Neural cell (in vitro differentiated cells): ENCODE data around the gene MPPED2. TPM values are rescaled to one million over a fixed set of nuclear protein-coding genes. Genes with fewer than 3 reads are reported as not detected.

Experiments
- H2AFZ ChIP-seq: fragments of 200-600, 300-800 bp; sonication (generic), shearing (Covaris generic); 2 replicates; pipeline ENCODE4 v1.6.0; 2014; ENCODE audit warnings: low read depth, mild to moderate bottlenecking, antibody characterized with exemption, low read length, moderate library complexity
- H3F3A ChIP-seq: fragments of 200-600 bp; shearing (Covaris generic); 2 replicates; pipeline ENCODE4 v1.6.1; 2016; ENCODE audit warnings: mild to moderate bottlenecking, moderate library complexity, mixed read lengths, antibody characterized with exemption, low read length; ENCODE audit not compliant: insufficient read depth, poor library complexity, severe bottlenecking
- H3K27ac ChIP-seq: fragments of 200-600, 300-800 bp; sonication (generic), shearing (Covaris generic); 2 replicates; pipeline ENCODE4 v1.5.1; 2014; ENCODE audit warnings: mild to moderate bottlenecking, low read length, moderate library complexity
- H3K27me3 ChIP-seq: fragments of 300-800, 200-600 bp; sonication (generic), shearing (Covaris generic); 2 replicates; pipeline ENCODE4 v1.6.0; 2014; ENCODE audit warnings: mild to moderate bottlenecking, low read depth, low read length, moderate library complexity; ENCODE audit not compliant: insufficient read depth
- H3K36me3 ChIP-seq: fragments of 300-800, 200-600 bp; sonication (generic), shearing (Covaris generic); 2 replicates; pipeline ENCODE4 v1.5.1; 2014; ENCODE audit warnings: mild to moderate bottlenecking, antibody characterized with exemption, low read length, moderate library complexity; ENCODE audit not compliant: insufficient read depth
- H3K4me2 ChIP-seq: fragments of 300-800, 200-600 bp; sonication (generic), shearing (Covaris generic); 2 replicates; pipeline ENCODE4 v1.6.0; 2014; ENCODE audit warnings: mild to moderate bottlenecking, low read length
- H3K4me3 ChIP-seq: fragments of 300-800, 200-600 bp; sonication (generic), shearing (Covaris generic); 2 replicates; pipeline ENCODE4 v1.5.1; 2014; ENCODE audit warnings: mild to moderate bottlenecking, low read length, moderate library complexity
- H3K79me2 ChIP-seq: fragments of 200-600 bp; shearing (Covaris generic); replicated peaks from 2 replicates; pipeline ENCODE4 v1.6.0; 2014; ENCODE audit warnings: mild to moderate bottlenecking, low read length, moderate library complexity; ENCODE audit not compliant: insufficient read depth
- H3K9ac ChIP-seq: fragments of 300-800, 200-600 bp; sonication (generic), shearing (Covaris generic); 2 replicates; pipeline ENCODE4 v1.6.1; 2016; ENCODE audit warnings: mild to moderate bottlenecking, low read length, mixed read lengths
- H3K9me2 ChIP-seq: fragments of 200-600 bp; shearing (Covaris generic); 2 replicates; pipeline ENCODE4 v1.6.1; 2016; ENCODE audit warnings: mild to moderate bottlenecking, low read length, mixed read lengths; ENCODE audit not compliant: insufficient read depth
- H3K9me3 ChIP-seq: fragments of 200-600, 300-800 bp; sonication (generic), shearing (Covaris generic); 2 replicates; pipeline ENCODE4 v1.6.1; 2016; ENCODE audit warnings: mild to moderate bottlenecking, mixed run types, low read length, moderate library complexity, mixed read lengths
- H4K20me1 ChIP-seq: fragments of 200-600 bp; shearing (Covaris generic); 2 replicates; pipeline ENCODE4 v1.6.1; 2016; ENCODE audit warnings: mild to moderate bottlenecking, mixed run types; ENCODE audit not compliant: insufficient read depth
- EP300 ChIP-seq: fragments of 450-650 bp; conservative IDR thresholded peaks from 2 replicates; pipeline ENCODE4 v1.6.1; 2014; ENCODE audit warnings: antibody characterized with exemption, mild to moderate bottlenecking, moderate library complexity; ENCODE audit not compliant: poor library complexity, severe bottlenecking
- EZH2 ChIP-seq: fragments of 200-600, 300-800 bp; shearing (Covaris generic), sonication (generic); IDR thresholded peaks from 2 replicates; pipeline ENCODE4 v1.6.1; 2014; ENCODE audit warnings: antibody characterized with exemption, low read length, borderline replicate concordance, mild to moderate bottlenecking; ENCODE audit not compliant: insufficient read depth, poor library complexity, severe bottlenecking
- MXI1 ChIP-seq: fragments of 450-650 bp; conservative IDR thresholded peaks from 2 replicates; pipeline ENCODE4 v1.6.1; 2014; ENCODE audit warnings: antibody characterized with exemption, mild to moderate bottlenecking; ENCODE audit not compliant: poor library complexity, severe bottlenecking
- POLR2AphosphoS5 ChIP-seq: IDR thresholded peaks from 2 replicates; pipeline ENCODE4 v1.6.1; 2012
- RAD21 ChIP-seq: fragments of 450-650 bp; conservative IDR thresholded peaks from 2 replicates; pipeline ENCODE4 v1.6.1; 2014; ENCODE audit warnings: antibody characterized with exemption, mild to moderate bottlenecking, moderate library complexity
- REST ChIP-seq: IDR thresholded peaks from 2 replicates; pipeline ENCODE4 v1.6.1; 2012; ENCODE audit warnings: borderline replicate concordance
- SMC3 ChIP-seq: fragments of 450-650 bp; conservative IDR thresholded peaks from 2 replicates; pipeline ENCODE4 v1.6.1; 2014; ENCODE audit warnings: antibody characterized with exemption, mild to moderate bottlenecking, moderate library complexity; ENCODE audit not compliant: poor library complexity
- TAF1 ChIP-seq: IDR thresholded peaks from 2 replicates; pipeline ENCODE4 v1.6.1; 2012; ENCODE audit warnings: low read depth
- polyA plus RNA-seq: library from polyadenylated mRNA; depleted of rRNA; stranded (reverse); fragments of >200 nt; gene quantifications from 2 replicates; pipeline ENCODE4 v1.2.3, GENCODE V29; 2014
- TF ChIP-seq, protein P1 (sequence below): fragments of 450-650 bp; IDR thresholded peaks from 2 replicates; pipeline ENCODE4 v1.5.1; 2014; ENCODE audit warnings: antibody characterized with exemption, mild to moderate bottlenecking, moderate library complexity; ENCODE audit not compliant: poor library complexity, severe bottlenecking

The MPPED2 gene
- polyA plus RNA-seq, 1 donor from 2014 or later = 99.7 TPM

DNA sequence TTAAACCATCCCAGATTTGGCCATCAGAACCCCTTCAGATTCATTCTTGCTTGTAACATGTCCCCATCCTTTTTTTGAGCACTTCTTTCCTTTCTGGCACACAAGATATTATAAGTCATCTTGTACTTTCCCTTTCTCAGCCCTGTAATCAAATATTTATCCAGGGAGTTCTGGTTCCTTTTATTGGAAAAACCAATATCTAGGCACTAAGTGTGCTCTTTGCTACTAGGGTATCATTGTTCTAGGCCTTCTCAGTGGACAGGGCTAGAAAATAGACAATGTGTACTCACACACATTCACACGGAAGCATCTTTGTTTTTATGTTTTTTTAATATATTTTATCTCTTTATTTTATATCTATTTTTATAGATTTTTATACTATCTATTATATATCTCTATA is 216.0 kb downstream of the MPPED2 start:
- TF ChIP-seq POLR2AphosphoS5 (no peak), MXI1 (no peak), EP300 (no peak), REST (no peak), RAD21 (no peak), EZH2 (no peak)
- TF ChIP-seq, protein P1, sequence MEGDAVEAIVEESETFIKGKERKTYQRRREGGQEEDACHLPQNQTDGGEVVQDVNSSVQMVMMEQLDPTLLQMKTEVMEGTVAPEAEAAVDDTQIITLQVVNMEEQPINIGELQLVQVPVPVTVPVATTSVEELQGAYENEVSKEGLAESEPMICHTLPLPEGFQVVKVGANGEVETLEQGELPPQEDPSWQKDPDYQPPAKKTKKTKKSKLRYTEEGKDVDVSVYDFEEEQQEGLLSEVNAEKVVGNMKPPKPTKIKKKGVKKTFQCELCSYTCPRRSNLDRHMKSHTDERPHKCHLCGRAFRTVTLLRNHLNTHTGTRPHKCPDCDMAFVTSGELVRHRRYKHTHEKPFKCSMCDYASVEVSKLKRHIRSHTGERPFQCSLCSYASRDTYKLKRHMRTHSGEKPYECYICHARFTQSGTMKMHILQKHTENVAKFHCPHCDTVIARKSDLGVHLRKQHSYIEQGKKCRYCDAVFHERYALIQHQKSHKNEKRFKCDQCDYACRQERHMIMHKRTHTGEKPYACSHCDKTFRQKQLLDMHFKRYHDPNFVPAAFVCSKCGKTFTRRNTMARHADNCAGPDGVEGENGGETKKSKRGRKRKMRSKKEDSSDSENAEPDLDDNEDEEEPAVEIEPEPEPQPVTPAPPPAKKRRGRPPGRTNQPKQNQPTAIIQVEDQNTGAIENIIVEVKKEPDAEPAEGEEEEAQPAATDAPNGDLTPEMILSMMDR = no peak
- no peaks in the 10 kb centered on the region for H3K27me3 ChIP-seq

DNA sequence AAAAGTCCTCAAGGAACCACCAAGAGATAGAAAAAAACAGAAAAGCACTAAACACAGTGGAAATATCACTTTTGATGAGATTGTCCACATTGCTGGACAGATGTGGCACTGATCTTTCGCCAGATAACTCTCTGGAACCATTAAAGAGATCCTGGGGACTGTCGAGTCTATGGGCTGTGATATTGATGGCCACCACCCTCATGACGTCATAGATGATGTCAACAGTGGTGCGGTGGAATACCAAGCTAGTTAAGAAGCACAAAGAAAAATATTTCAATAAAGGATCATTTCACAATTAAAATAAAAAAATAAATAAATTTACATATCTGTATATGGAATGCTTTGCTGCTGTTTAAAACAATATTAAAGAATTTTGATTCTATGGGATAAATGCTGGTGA is 217.8 kb downstream of the MPPED2 start:
- Histone ChIP-seq H4K20me1 (no peaks in the 10 kb centered on the region), H3K4me3 (no peak overlapping the region), H3K36me3 (no peaks in the 10 kb centered on the region), H3K9me3 (no peaks in the 10 kb centered on the region), H2AFZ (no peak overlapping the region), H3K27ac (no peak overlapping the region), H3K4me2 (no peak overlapping the region), H3K79me2 (no peaks in the 10 kb centered on the region), H3K9ac (no peak overlapping the region), H3K27me3 (no peaks in the 10 kb centered on the region), H3F3A (no peaks in the 10 kb centered on the region), H3K9me2 (no peaks in the 10 kb centered on the region)
- no peak for TF ChIP-seq EP300
- no peak for TF ChIP-seq RAD21
- no peak for TF ChIP-seq POLR2AphosphoS5
- no peak for TF ChIP-seq SMC3
- TF ChIP-seq TAF1 = no peak
- no peak for TF ChIP-seq EZH2
- TF ChIP-seq MXI1 = no peak
- no peak for TF ChIP-seq REST
- TF ChIP-seq, protein P1 = no peak

More for the DNA sequence above, 216.0 kb downstream of the MPPED2 start:
- no peak overlapping the region for H3K4me3 ChIP-seq
- no peaks in the 10 kb centered on the region for H3K9me3 ChIP-seq
- no peaks in the 10 kb centered on the region for H3K36me3 ChIP-seq
- no peaks in the 10 kb centered on the region for H3F3A ChIP-seq
- H3K27ac ChIP-seq = no peak overlapping the region
- no peaks in the 10 kb centered on the region for H4K20me1 ChIP-seq
- no peaks in the 10 kb centered on the region for H3K9me2 ChIP-seq
- no peak overlapping the region for H3K4me2 ChIP-seq
- H2AFZ ChIP-seq = no peak overlapping the region
- H3K9ac ChIP-seq = no peak overlapping the region
- no peaks in the 10 kb centered on the region for H3K79me2 ChIP-seq
